ENCODE data around the gene CNNM2.
A peak's percentile ranks its signal among the peaks of the same experiment; 100 is the strongest.

CNNM2 gene

DNA sequence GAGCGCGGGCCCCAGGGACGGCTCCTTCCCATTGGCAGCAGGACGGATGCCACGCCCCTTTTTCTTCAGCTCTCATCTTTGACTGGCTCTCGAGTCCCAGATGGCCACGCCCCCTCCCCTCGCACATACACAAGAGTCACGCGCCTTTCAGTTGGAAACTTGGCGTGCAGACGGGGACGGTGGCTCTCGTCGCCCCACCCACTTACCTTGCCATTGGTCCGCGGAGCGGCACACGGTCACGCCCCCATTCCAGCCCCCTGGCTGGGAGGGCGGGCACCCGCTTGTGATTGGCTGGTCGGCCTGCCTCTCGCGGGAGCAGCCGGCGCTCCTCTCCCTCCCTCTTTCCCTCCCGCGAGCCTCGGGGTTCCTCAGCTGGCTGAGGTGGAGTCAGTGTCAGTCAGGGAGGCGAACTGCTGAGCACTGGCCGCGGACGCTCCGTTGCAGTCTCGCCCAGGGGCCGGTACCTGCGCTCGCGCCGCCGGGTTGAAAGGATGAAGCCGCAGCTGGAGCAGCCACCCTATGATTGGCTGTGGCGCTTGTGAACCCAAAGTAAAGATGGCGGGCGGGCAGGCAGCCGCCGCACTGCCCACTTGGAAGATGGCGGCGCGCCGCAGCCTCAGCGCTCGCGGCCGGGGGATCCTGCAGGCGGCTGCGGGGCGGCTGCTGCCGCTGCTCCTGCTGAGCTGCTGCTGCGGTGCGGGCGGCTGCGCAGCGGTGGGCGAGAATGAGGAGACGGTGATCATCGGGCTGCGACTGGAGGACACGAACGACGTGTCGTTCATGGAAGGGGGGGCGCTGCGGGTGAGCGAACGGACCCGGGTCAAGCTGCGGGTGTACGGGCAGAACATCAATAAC lies at the start of gene CNNM2:
TSS of gene CNNM2 (plus strand) at position 333 of the 855 bp plus-strand sequence. CDS start at position 520, 187 bp downstream.
- DNase-seq: peak; percentile 100

DNA sequence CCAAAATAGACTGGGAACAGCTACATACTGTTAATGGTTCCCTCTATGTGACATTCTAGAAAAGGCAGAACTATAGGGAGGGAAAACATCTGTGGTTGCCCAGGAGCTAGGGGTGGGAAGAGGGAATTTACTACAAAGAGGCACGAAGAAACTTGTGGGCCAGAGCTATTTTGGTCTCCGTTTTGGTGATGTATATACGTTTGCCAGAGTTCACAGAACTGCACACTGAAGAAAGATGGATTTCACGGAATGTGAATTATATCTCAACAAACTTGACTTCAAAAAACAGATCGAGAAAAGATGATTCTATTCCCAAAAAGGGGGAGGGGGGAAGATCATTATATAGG lies 49.2 kb upstream of the CNNM2 start:
- DNase-seq: no peak

DNA sequence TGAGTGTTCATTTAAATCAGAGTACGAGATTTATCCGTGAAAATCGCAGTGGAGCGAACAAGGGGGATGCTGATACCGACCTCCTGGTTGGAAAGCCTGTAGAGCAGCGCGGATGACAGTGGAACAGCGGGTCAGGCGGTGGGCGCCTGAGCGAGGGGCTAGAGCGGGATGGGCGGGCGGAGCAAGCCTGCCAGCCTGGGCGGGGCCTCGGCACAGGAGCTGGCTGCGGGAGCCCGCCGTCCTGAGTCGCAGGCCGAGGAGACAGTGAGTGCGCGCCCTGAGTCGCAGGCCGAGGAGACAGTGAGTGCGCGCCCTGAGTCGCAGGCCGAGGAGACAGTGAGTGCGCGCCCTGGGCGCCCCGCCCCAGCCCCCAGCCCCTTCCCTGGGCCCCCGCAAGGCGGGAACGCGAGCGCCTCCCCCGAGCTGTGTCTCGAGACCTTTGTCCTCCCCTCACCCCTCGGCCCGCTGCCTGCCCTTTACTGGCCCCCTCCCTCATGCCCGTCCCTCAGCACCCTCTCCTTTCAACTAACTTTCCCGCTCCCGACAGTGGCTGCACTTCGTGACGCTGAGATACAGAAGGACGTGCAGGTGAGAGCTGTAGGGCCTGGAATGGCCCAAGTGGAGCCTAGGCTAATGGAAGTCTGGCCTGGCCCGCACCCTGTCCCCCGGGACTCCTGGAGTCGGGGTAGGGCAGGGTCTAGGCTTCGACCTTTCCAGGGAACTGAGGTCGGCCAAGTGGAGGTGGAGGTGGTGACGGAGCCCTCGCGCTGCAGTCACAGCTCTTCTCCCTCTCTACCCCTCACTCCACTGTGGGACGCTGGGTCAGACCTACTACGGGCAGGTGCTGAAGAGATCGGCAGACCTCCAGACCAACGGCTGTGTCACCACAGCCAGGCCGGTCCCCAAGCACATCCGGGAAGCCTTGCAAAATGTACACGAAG lies 48.6 kb upstream of the CNNM2 start, which contains the start of gene AS3MT:
TSS of gene AS3MT (plus strand) at position 213 of the 941 bp plus-strand sequence. CDS start at position 336, 123 bp downstream.
- DNase-seq: no peak

DNA sequence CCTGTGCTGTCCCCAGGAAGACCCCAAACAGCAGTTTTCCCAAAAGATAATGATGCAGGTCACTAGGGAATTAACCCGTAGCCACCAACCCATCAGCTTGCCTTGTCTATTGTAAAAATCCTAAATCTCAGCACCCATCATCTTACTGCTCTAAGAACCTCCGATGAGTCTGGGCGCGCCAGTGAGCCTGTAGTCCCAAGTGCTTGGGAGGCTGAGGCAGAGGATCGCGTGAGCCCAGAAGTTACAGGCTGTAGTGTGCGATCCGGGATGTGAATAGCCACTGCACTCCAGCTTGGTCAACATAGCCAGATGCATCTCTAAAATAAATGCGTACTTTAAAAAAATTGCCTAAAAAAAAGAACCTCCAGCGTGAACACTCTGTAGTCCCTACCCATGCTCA lies 47.9 kb upstream of the CNNM2 start:
- DNase-seq: no peak

DNA sequence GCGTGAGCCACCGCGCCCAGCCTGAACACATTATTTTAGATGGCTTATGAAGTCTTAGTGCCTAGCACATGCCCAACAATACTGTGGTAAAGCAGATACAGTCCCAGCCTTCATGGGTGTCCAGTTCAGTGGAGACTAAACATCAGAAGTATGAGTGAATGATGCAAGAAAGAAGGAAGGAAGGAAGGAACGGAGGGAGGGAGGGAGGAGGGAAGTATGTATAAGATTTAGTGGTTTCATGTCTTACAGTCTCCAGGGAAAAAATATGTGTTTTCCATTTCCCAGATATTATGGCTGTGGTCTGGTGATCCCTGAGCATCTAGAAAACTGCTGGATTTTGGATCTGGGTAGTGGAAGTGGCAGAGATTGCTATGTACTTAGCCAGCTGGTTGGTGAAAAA lies 45.9 kb upstream of the CNNM2 start:
- DNase-seq: no peak

DNA sequence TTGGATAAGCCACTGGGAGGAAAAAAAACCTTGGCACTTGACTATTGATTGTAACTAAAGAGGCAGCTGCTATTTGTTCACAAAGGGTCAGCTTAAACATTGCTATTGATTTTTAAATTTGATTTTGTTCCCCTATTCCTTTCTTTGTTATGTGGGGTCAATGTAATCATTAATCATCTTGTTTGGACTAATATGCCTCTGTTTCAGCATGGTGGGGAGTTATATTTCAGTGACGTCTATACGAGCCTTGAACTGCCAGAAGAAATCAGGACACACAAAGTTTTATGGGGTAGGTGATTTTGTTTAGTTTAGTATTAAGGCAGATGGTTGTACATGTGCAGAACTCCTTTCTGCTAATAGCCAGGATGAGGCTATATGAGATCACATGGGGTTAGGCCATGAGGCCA lies 41.3 kb upstream of the CNNM2 start:
- no peak for DNase-seq

DNA sequence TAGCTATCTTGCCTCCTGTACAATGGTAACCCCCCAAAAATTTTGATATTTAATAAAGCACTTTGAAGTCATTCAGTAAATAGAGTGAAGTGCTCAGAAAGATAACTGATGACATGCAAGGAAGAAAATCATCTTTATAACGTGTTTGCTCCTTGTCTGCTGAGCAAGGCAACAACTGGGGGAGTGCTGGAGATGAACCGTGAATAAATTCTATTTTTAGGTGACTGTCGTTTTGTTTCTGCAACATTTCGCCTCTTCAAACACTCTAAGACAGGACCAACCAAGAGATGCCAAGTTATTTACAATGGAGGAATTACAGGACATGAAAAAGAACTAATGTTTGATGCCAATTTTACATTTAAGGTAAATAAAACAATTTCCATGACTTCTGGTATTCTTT lies 39.5 kb upstream of the CNNM2 start:
- no peak for DNase-seq

DNA sequence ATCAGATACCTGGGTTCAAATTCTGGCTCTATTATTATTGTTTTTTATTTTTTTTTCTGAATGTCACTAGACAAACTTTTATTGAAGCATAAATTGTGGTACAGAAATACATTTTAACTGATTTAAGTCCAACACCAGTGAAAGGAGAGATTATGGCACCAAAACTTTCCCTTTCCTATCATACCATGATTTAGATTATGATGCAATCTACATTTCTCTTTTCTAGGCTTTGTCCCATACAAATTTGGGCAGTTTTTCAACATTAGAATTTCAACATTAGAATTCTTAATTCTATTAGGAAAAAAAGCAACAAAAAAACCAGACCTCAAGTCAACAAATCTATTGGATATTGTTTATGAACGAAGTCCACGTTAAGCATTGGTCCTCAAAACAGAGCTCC lies 37.8 kb upstream of the CNNM2 start:
- DNase-seq: no peak

DNA sequence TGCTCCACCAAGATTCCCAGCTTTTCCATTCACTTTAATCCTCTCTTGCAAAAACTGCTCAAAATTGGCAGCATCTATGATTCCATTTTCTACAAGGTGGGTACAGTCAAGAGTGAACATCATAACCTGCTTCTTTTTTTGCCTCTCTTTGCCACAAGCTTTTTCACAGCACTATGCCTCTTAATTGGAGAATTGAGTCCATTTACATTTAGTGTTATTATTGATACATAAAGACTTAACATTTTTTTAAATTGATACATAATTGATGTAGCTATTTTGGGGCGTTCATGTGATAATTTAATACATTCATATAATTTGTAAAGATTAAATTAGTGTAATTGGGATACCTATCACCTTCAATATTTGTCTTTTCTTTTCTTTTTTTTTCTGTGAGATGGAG lies 30.0 kb upstream of the CNNM2 start:
- no peak for DNase-seq

DNA sequence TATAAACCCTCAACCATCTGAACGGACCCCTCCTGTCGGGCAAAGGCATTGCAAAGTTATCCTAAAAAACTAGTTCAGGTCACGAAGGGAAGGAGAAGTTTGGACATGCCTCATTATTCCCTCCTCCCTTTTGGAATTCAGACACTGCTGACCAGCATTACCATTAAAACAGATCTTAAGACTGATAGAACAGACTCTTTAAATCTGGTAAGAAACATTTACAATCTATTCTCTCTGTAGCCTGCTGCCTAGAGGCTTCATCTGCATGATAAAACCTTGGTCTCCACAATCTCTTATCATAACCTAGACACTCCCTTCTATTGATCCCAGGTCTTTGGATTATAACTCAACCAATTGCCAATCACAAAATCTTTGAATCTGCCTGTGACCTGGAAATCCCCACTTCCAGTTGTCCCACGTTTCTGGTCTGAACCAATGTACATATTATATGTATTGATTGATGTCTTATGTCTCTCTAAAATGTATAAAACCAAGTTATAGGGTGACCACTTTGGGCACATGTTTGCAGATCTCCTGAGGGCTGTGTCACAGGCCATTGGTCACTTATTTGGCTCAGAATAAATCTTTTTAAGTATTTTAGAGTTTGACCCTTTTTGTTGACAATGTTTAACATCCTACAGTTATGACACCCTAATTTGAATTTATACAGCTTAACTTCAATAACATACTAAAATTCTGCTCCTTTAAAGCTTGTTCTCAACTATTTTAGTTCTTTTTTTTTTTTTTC lies 23.5 kb upstream of the CNNM2 start:
- DNase-seq: no peak

DNA sequence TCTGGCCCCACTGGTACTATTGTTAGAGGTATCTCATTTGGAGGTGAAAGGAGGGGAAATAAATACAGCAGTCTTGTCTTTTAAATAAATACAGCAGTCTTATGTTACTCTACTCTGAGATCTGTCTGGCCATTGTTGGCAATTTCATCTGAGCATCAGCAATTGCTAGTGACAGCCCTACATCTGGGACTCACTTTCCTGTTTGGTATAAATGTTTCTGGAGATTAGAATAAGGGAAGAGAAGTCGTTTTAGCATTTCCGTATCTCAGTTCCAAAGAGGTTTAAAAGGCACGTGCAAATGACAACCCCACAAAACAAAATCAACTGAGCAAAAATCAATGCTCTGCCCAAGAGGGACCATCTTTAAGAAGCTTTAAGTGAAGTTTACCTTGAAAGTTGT lies 18.1 kb upstream of the CNNM2 start:
- DNase-seq: no peak

DNA sequence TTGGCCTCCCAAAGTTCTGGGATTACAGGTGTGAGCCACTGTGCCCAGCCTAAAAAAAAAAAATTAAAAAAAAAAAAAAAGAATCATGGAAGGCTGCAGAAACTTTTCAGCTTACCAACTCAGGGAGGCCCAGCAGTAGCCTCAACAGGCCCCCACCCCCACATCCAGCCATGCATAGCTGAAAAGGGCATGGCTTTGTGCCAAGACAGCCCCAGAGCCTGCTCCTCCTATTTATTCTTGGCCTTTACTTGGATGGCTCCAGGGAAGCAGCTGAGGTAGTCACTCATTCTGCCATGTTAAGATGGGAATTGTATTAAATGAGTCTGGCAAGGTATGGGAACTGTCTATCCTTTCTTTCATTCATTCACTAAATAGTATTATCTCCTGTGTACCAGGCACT lies 13.7 kb upstream of the CNNM2 start:
- no peak for DNase-seq

DNA sequence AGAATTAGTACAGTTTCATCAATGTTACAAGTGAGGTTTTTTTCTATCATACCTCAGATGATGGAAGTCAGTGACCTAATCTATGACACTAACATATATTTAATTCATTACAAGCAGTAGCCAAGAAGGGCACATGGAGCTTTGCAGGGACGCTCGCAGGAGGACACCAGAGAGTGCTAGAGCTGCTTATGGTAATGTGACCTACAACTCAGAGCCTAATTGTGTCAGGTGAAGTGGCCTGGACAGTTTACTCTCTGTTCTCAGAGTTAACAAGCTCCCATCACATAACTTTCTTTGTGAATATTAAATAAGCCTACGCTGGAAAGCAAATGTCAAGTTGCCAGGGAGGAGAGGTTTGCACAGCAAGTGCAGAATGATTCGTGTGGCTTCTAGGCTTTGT lies 11.6 kb upstream of the CNNM2 start:
- no peak for DNase-seq

DNA sequence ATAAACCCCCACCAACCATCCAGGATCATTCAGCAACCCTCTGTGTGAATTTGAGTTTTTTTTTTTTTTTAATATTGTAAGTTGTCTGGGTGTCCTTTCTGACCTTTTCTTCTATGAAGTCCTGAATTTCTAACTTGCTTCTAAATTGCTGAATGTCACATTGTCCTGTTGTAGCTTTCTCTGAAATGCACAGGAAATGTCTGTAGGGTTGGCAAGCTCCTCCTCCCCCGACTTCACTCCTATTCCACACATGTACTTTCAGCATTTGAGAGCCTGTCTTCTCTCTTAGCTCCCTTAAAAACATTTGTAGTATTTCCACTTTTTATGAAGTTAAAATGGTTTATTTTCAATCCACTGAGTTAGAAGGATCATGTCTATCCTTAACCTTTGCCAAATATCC lies 3.3 kb upstream of the CNNM2 start:
- DNase-seq: no peak

DNA sequence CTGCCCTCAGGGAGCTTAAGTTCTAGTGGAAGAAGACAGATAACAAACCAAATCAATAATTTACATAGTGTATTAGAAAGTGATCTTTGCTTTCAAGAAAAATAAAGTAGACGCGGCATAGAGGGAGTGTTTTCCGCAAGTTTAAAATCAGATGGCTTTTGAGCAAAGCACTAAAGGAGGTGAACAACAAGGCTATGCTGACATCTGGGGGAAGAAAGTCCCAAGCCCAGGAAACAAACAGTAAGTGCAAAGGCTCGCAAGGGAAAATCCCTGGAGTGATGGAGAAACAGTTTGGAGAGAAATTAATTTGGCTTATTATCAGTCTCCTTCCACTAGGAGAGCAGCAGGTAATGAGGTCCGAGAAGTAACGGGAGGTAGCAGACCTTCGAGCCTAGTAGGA lies 1.9 kb upstream of the CNNM2 start:
- no peak for DNase-seq

DNA sequence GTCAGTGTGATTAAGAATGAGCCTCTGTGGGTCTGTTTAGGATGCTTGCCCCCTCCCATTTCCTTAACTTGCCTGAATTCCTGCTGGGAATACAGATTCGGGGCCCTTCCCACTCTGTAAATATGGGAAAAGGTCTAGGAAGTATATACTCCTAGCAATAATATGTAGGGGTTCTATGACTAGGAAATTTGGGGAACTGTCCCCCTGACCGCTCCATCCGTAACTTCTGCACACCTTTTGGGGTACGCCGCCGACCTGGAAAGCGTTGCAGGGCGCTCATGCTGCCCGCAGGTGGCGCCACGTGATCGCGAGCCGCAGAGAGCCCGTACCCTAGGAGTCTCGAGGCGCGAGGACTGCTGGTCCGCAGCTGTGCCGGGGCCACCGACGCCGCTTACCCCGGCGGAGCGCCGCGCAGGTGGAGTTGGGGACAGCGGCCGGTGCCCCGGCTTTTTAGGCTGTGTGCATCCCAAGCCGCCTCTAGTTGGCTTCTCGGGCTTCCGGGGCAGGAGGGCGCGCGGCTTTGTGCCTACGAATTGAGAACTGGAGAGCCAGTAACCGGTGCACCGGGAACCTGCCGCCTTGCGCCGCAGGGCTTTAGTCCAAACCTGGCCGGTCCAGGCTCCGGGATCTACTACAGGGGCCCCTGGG lies 656 bp upstream of the CNNM2 start:
- no peak for DNase-seq

DNA sequence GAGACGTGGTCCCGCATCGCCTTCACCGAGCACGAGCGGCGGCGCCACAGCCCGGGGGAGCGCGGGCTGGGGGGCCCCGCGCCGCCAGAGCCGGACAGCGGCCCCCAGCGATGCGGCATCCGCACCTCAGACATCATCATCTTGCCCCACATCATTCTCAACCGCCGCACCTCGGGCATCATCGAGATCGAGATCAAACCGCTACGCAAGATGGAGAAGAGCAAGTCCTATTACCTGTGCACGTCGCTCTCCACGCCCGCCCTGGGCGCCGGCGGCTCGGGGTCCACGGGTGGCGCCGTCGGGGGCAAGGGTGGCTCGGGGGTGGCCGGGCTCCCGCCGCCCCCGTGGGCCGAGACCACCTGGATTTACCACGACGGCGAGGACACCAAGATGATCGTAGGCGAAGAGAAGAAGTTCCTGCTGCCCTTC lies 737 bp downstream of the CNNM2 start:
- no peak for DNase-seq

DNA sequence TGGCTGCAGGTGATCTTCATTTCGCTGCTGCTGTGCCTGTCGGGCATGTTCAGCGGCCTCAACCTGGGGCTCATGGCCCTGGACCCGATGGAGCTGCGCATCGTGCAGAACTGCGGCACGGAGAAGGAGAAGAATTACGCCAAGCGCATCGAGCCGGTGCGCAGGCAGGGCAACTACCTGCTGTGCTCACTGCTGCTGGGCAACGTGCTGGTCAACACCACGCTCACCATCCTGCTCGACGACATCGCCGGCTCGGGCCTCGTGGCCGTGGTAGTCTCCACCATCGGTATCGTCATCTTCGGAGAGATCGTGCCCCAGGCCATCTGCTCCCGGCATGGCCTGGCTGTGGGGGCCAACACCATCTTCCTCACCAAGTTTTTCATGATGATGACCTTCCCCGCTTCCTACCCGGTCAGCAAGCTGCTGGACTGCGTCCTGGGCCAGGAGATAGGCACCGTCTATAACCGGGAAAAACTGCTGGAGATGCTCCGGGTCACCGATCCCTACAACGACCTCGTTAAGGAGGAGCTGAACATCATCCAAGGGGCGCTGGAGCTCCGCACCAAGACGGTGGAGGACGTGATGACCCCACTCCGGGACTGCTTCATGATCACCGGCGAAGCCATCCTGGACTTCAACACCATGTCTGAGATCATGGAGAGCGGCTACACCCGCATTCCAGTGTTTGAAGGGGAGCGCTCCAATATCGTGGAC lies 1.3 kb downstream of the CNNM2 start:
- no peak for DNase-seq

DNA sequence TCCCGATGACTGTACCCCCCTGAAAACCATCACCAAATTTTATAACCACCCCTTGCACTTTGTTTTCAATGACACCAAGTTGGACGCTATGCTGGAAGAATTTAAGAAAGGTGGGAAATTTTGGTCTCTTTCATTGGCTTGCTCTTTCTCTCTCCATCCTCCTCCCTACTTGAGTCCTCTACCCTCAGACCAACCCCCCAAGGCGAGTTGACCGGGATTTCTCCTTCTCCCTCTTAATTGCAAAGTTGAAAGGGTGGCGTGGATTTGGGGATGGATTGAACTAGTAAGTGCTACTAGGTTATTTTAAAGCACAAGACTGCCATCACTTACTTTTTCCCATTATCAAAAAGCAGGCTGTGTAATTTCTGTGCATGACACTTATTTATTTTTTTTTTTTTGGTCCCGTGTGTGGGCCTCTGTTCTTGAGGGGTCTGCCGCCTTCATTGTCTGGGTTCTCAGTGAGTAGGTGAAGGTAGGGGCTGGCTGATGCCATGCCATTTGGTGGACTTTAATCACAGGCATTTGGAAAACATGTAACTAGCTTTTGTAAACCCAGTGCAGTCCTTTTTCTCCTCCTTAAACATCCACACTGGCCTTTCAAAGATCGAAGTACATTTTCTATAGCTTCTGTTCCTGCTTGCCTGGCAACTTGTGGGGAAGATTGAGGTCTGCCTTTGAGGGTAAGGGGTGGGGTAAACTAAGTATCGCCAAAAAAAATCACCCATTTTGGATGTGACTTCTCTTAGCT lies 2.1 kb downstream of the CNNM2 start:
- no peak for DNase-seq

DNA sequence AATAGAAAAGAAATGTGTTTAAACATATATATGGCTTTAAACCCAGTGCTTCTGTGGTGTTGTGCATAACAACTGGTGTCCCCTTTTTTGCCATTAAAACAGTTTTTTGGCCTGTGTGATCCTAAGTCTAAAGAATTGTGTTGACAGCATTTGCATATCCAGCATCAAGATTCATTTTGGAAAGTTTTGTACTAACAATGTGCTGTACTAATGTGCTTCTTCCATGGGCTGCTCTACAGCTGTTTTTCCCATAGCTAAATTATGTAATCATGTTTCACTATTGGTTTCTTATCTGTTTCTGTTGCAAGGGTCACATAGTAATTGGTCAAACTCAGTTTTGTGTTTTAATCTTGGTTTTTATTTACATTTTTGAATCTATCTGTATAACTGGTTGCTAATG lies 5.5 kb downstream of the CNNM2 start:
- no peak for DNase-seq

DNA sequence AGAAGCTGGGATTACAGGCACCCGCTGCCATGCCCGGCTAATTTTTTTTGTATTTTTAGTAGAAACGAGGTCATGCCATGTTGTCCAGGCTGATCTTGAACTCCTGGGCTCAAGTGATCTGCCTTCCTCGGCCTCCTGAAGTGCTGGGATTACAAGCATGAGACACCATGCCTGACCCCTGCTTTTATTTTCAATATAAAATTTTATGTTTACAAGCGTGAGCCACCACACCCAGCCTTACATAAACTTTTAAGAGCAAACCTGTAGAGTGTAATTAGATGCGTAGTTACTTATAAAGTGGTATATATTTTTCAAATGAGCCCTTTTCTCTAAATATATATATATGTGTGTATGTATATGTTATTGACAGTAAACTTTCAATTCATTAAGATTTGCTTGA lies 8.7 kb downstream of the CNNM2 start:
- DNase-seq: no peak
